HCT116 (cell line): ENCODE data around the gene RPL28. TPM values are rescaled to one million over a fixed set of nuclear protein-coding genes. Genes with fewer than 3 reads are reported as not detected.
A peak's percentile ranks its signal among the peaks of the same experiment; 100 is the strongest.

Experiments used
- ATAC-seq: fragments of 200-7000 bp; cut with Tn5 transposase; 2 replicates; pipeline ENCODE4 v1.9.1; 2020; ENCODE audit warnings: mild to moderate bottlenecking, moderate library complexity
- BruUV-seq: library from RNA; stranded (reverse); fragments of 400-500 nt; replicated peaks from 2 replicates; lab custom pipeline; 2021; lab: Mats Ljungman, UMichigan
- CTCF ChIA-PET: fragments of 300-600 bp; sonication (Branson Sonifier 250); formaldehyde crosslinking; loops from one replicate; lab custom pipeline; 2021; ENCODE audit warnings: antibody characterized with exemption; lab: Charles Lee
- POLR2A ChIA-PET: fragments of 300-600, 350-600 bp; sonication (Branson Sonifier 250); formaldehyde crosslinking; loops from one replicate; lab custom pipeline; 2021; ENCODE audit warnings: antibody characterized with exemption; lab: Charles Lee
- RAD21 ChIA-PET, 2 experiments: fragments of 300-600 bp; sonication (Branson Sonifier 250); formaldehyde crosslinking; loops; one replicate each; lab custom pipeline; 2023; ENCODE audit warnings: low total read pairs in 2 of 2; ENCODE audit not compliant: uncharacterized antibody in 2 of 2, unreplicated experiment in 2 of 2, low non-redundant PET in 1 of 2; lab: Charles Lee
- DNase-seq: peaks from one replicate; pipeline ENCODE4 v3.0.0-alpha.2; 2010; ENCODE audit warnings: low read depth, low spot score
- H2AFZ ChIP-seq: fragments of 200-600 bp; shearing (Covaris generic), sonication (generic); 2 replicates; pipeline ENCODE4 v1.6.1; 2017; ENCODE audit warnings: low read depth, mixed run types, mixed read lengths, antibody characterized with exemption, low read length; ENCODE audit not compliant: poor library complexity, severe bottlenecking
- H3K27ac ChIP-seq: 2 replicates; pipeline ENCODE4 v1.5.1; 2012; ENCODE audit warnings: low read depth, low read length
- H3K27me3 ChIP-seq: fragments of 200-600 bp; sonication (generic); 2 replicates; pipeline ENCODE4 v1.6.1; 2016; ENCODE audit warnings: mixed run types, low read length, mixed read lengths; ENCODE audit not compliant: insufficient read depth
- H3K36me3 ChIP-seq, 2 experiments: fragments of 200-500 bp in 1 of 2; fragments of 200-600 bp in 1 of 2; sonication (Bioruptor generic) in 1 of 2; sonication (generic) in 1 of 2; 2 replicates each; pipeline versions ENCODE4 v1.5.1 to v1.6.1; 2014 to 2016; ENCODE audit warnings: low read length in 2 of 2, inconsistent platforms in 1 of 2, mixed read lengths in 1 of 2, mixed run types in 1 of 2; ENCODE audit not compliant: insufficient read depth in 2 of 2, control insufficient read depth in 1 of 2
- H3K4me1 ChIP-seq, 2 experiments: fragments of 200-600 bp in 1 of 2; sonication (generic) in 1 of 2; 2 replicates each; pipeline versions ENCODE4 v1.5.1 to v1.6.1; 2012 to 2017; ENCODE audit warnings: low read length in 2 of 2, inconsistent platforms in 1 of 2, mild to moderate bottlenecking in 1 of 2, mixed read lengths in 1 of 2, mixed run types in 1 of 2, moderate library complexity in 1 of 2; ENCODE audit not compliant: insufficient read depth in 2 of 2, control insufficient read depth in 1 of 2
- H3K4me2 ChIP-seq: fragments of 200-600 bp; sonication (generic); 2 replicates; pipeline ENCODE4 v1.6.1; 2017; ENCODE audit warnings: mixed run types, low read length, mixed read lengths
- H3K4me3 ChIP-seq, 2 experiments: fragments of 200-600 bp in 1 of 2; sonication (generic) in 1 of 2; replicated peaks in 1 of 2; 2 replicates each; pipeline ENCODE4 v1.5.1; 2011 to 2016; ENCODE audit warnings: low read length in 2 of 2, control low read depth in 1 of 2, low read depth in 1 of 2, mild to moderate bottlenecking in 1 of 2, mixed read lengths in 1 of 2, mixed run types in 1 of 2
- H3K79me2 ChIP-seq: fragments of 200-600 bp; sonication (generic); 2 replicates; pipeline ENCODE4 v1.6.1; 2017; ENCODE audit warnings: mild to moderate bottlenecking, mixed run types, low read length, moderate library complexity, mixed read lengths; ENCODE audit not compliant: insufficient read depth
- H3K9ac ChIP-seq: fragments of 200-600 bp; sonication (generic); 2 replicates; pipeline ENCODE4 v1.6.1; 2016; ENCODE audit warnings: low read length, mixed read lengths
- H3K9me2 ChIP-seq: fragments of 200-600 bp; sonication (generic), shearing (Covaris generic); 2 replicates; pipeline ENCODE4 v1.6.1; 2017; ENCODE audit warnings: mixed run types, mild to moderate bottlenecking, moderate library complexity; ENCODE audit not compliant: insufficient read depth
- H3K9me3 ChIP-seq, 2 experiments: fragments of 200-500 bp in 1 of 2; fragments of 200-600 bp in 1 of 2; sonication (Bioruptor generic) in 1 of 2; sonication (generic) in 1 of 2; 2 replicates each; pipeline ENCODE4 v1.6.1; 2014 to 2017; ENCODE audit warnings: low read length in 2 of 2, mixed read lengths in 2 of 2, inconsistent platforms in 1 of 2, low read depth in 1 of 2, mild to moderate bottlenecking in 1 of 2, mixed run types in 1 of 2, moderate library complexity in 1 of 2; ENCODE audit not compliant: control insufficient read depth in 1 of 2, insufficient read depth in 1 of 2
- H4K20me1 ChIP-seq: fragments of 200-600 bp; sonication (generic), shearing (Covaris generic); 2 replicates; pipeline ENCODE4 v1.6.1; 2017; ENCODE audit warnings: mixed run types, mild to moderate bottlenecking, moderate library complexity; ENCODE audit not compliant: insufficient read depth
- CBX3 ChIP-seq: IDR thresholded peaks from 2 replicates; pipeline ENCODE4 v1.6.1; 2012; ENCODE audit warnings: low read depth
- CEBPB ChIP-seq: IDR thresholded peaks from 2 replicates; pipeline ENCODE4 v1.6.1; 2012; ENCODE audit warnings: low read depth
- EGR1 ChIP-seq: IDR thresholded peaks from 2 replicates; pipeline ENCODE4 v1.6.1; 2012; ENCODE audit warnings: low read depth
- FOSL1 ChIP-seq: IDR thresholded peaks from 2 replicates; pipeline ENCODE4 v1.6.1; 2012; ENCODE audit warnings: low read depth
- JUND ChIP-seq: IDR thresholded peaks from 2 replicates; pipeline ENCODE4 v1.6.1; 2012
- POLR2AphosphoS5 ChIP-seq: IDR thresholded peaks from 2 replicates; pipeline ENCODE4 v1.6.1; 2011; ENCODE audit warnings: mild to moderate bottlenecking, low read depth, low read length, moderate library complexity
- RAD21 ChIP-seq: IDR thresholded peaks from 2 replicates; pipeline ENCODE4 v1.6.1; 2012; ENCODE audit warnings: low read depth, mild to moderate bottlenecking
- SIN3A ChIP-seq: IDR thresholded peaks from 2 replicates; pipeline ENCODE4 v1.6.1; 2012; ENCODE audit warnings: low read depth
- SP1 ChIP-seq: IDR thresholded peaks from 2 replicates; pipeline ENCODE4 v1.6.1; 2012; ENCODE audit warnings: low read depth
- TCF7L2 ChIP-seq: IDR thresholded peaks from 2 replicates; pipeline ENCODE4 v1.7.0; 2011; ENCODE audit warnings: borderline replicate concordance, inconsistent platforms; ENCODE audit not compliant: insufficient read depth, insufficient read length; ENCODE audit errors: extremely low read depth
- YY1 ChIP-seq: IDR thresholded peaks from 2 replicates; pipeline ENCODE4 v1.6.1; 2011; ENCODE audit warnings: low read length, low read depth, moderate library complexity, mild to moderate bottlenecking; ENCODE audit not compliant: insufficient replicate concordance; ENCODE audit errors: extremely low read depth
- ZBTB33 ChIP-seq: IDR thresholded peaks from 2 replicates; pipeline ENCODE4 v1.6.1; 2011; ENCODE audit warnings: mild to moderate bottlenecking, low read length, moderate library complexity; ENCODE audit not compliant: insufficient replicate concordance; ENCODE audit errors: extremely low read depth
- ZFX ChIP-seq: fragments of 450-650 bp; IDR thresholded peaks from 2 replicates; pipeline ENCODE4 v1.6.1; 2017
- intact Hi-C: fragments of 100-400 bp; cut with micrococcal nuclease; formaldehyde crosslinking; loops from 2 replicates; pipeline ENCODE4 v1.10.0; 2022
- total RNA-seq: library from RNA; stranded (reverse); gene quantifications from one replicate; pipeline ENCODE4 v1.2.1, GENCODE V29; 2021; ENCODE audit not compliant: unreplicated experiment
- TF ChIP-seq, protein P1 (sequence below), 3 experiments: fragments of 200-600 bp in 1 of 3; sonication (generic) in 1 of 3; IDR thresholded peaks in 2 of 3; conservative IDR thresholded peaks in 1 of 3; 2 replicates each; pipeline ENCODE4 v1.5.1; 2012 to 2017; ENCODE audit warnings: low read depth in 2 of 3, low read length in 2 of 3, antibody characterized with exemption in 1 of 3, borderline replicate concordance in 1 of 3, control low read depth in 1 of 3, mild to moderate bottlenecking in 1 of 3, mixed read lengths in 1 of 3, mixed run types in 1 of 3, moderate library complexity in 1 of 3; ENCODE audit not compliant: insufficient read depth in 1 of 3
- TF ChIP-seq, protein P2 (sequence below): IDR thresholded peaks from 2 replicates; pipeline ENCODE4 v1.6.1; 2012

The RPL28 gene
- total RNA-seq, 1 experiment from 2014 or later = 3,050 TPM

- H3K27me3 ChIP-seq = no peaks in the 10 kb centered on the region
- ATAC-seq (no peak), DNase-seq (no peak)
- H3K4me2 ChIP-seq = no peak overlapping the region
- POLR2A ChIA-PET = no interaction called here
- H3K9me2 ChIP-seq = no peaks in the 10 kb centered on the region
- BruUV-seq = no TSS peak
- RAD21 ChIA-PET = no interaction called here
- peaks cover 8% of the 10 kb centered on the region; the same call in 1 of the 2 replicates for H4K20me1 ChIP-seq
- H3K36me3 ChIP-seq = peaks cover 9 to 16% of the 10 kb centered on the region in 2 experiments; a peak in 3 of 4 replicates
- peaks cover 24% of the 10 kb centered on the region for H3K79me2 ChIP-seq
- intact Hi-C loops = no loop called here
- TF ChIP-seq FOSL1 (no peak), SIN3A (no peak), SP1 (no peak), TCF7L2 (no peak), CBX3 (no peak)
- H3K4me1 ChIP-seq = peaks cover 12 to 27% of the 10 kb centered on the region in 2 experiments
- no peak overlapping the region for H2AFZ ChIP-seq
- no peak overlapping the region for H3K4me3 ChIP-seq
- H3K9me3 ChIP-seq = no peaks in the 10 kb centered on the region
- no peak overlapping the region for H3K27ac ChIP-seq
- H3K9ac ChIP-seq = no peak overlapping the region
- CTCF ChIA-PET = no interaction called here
These were observed 24.4 kb downstream of the RPL28 start for GRCh38 chr19:55410168-55410567.

DNA sequence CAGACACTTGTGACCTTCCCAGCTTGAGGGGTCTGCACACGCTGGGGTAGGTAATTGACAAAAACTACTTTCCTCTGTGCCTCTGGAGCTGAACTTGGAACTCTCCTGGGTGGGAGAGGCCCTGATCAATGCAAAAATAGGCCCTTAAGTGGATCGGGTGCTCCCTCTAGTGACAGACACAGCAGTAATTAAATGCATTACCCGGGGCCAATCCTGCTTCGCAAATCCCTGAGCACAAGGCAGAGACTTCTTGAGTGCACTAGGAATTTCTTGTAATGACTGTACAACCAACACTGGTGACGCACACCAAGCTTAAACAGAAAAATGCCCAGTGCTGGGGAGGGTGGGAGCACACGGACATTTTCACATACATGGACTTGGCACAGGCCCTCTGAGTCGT, 32.5 kb downstream of the RPL28 start:
- H3K36me3 ChIP-seq = no peaks in the 10 kb centered on the region
- no peak overlapping the region for H3K4me3 ChIP-seq
- RAD21 ChIA-PET = interaction anchor here (0.6 to 1.2 kb wide), 5 partner anchors 159 to 288 kb away, joined by 3 to 4 read pairs (median 3); partner anchors contain the start of gene PPP6R1 (in 1 of the 2)
- H3K9ac ChIP-seq = no peak overlapping the region
- H3K27me3 ChIP-seq = no peaks in the 10 kb centered on the region
- H2AFZ ChIP-seq = peak overlapping the region; percentile 86
- BruUV-seq = no TSS peak
- TF ChIP-seq JUND (no peak), CBX3 (peak; percentile 86), EGR1 (no peak), POLR2AphosphoS5 (no peak), SIN3A (no peak), RAD21 (peak; percentile 97), TCF7L2 (no peak), CEBPB (no peak), ZFX (no peak), YY1 (peak; percentile 14), ZBTB33 (no peak)
- TF ChIP-seq, protein P1, sequence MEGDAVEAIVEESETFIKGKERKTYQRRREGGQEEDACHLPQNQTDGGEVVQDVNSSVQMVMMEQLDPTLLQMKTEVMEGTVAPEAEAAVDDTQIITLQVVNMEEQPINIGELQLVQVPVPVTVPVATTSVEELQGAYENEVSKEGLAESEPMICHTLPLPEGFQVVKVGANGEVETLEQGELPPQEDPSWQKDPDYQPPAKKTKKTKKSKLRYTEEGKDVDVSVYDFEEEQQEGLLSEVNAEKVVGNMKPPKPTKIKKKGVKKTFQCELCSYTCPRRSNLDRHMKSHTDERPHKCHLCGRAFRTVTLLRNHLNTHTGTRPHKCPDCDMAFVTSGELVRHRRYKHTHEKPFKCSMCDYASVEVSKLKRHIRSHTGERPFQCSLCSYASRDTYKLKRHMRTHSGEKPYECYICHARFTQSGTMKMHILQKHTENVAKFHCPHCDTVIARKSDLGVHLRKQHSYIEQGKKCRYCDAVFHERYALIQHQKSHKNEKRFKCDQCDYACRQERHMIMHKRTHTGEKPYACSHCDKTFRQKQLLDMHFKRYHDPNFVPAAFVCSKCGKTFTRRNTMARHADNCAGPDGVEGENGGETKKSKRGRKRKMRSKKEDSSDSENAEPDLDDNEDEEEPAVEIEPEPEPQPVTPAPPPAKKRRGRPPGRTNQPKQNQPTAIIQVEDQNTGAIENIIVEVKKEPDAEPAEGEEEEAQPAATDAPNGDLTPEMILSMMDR (IDR thresholded peaks at IDR 0.05 in 2 of 3, conservative IDR thresholded peaks at IDR 0.05 in 1 of 3; ENCODE audit: borderline replicate concordance in 1 of 3, insufficient read depth in 1 of 3, low read depth in 2 of 3, low read length in 2 of 3) = peak; percentile 69 to 87 (median 80)
- TF ChIP-seq, protein P2, sequence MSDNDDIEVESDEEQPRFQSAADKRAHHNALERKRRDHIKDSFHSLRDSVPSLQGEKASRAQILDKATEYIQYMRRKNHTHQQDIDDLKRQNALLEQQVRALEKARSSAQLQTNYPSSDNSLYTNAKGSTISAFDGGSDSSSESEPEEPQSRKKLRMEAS = peak; percentile 93
- TF ChIP-seq, all 23 proteins: peak for 5
- H3K9me2 ChIP-seq = no peaks in the 10 kb centered on the region
- no peak overlapping the region for H3K27ac ChIP-seq
- CTCF ChIA-PET = interaction anchor here (0.5 to 1.9 kb wide), 16 partner anchors 86 to 739 kb away, joined by 3 to 14 read pairs (median 4); partner anchors contain the start of genes DNAAF3, PPP1R12C and PPP6R1
- peak; percentile 99 for ATAC-seq
- no peaks in the 10 kb centered on the region for H3K79me2 ChIP-seq
- POLR2A ChIA-PET = interaction anchor here (1.5 kb wide), 1 partner anchor 11 kb away, joined by 5 read pairs; the partner anchor contains the start of gene UBE2S
- intact Hi-C loops = loop anchor here (1.0 kb wide), 3 partner anchors 206 to 330 kb away; no protein-coding TSS in a partner anchor
- H3K4me2 ChIP-seq = no peak overlapping the region
- DNase-seq = peak; percentile 74
- H3K9me3 ChIP-seq = no peaks in the 10 kb centered on the region
- no peaks in the 10 kb centered on the region for H4K20me1 ChIP-seq
- H3K4me1 ChIP-seq = peaks cover 2 to 6% of the 10 kb centered on the region in 2 experiments; a peak in 1 of 4 replicates
